ENCODE measurements around the gene NUP210. TPM values are rescaled to one million over a fixed set of nuclear protein-coding genes. Genes with fewer than 3 reads are reported as not detected.

Gene NUP210
- total RNA-seq, 3 donors from 2014 or later (not counting 1 experiment from before 2014, with no cell fraction given): 156 to 194 (median 179) TPM

DNA sequence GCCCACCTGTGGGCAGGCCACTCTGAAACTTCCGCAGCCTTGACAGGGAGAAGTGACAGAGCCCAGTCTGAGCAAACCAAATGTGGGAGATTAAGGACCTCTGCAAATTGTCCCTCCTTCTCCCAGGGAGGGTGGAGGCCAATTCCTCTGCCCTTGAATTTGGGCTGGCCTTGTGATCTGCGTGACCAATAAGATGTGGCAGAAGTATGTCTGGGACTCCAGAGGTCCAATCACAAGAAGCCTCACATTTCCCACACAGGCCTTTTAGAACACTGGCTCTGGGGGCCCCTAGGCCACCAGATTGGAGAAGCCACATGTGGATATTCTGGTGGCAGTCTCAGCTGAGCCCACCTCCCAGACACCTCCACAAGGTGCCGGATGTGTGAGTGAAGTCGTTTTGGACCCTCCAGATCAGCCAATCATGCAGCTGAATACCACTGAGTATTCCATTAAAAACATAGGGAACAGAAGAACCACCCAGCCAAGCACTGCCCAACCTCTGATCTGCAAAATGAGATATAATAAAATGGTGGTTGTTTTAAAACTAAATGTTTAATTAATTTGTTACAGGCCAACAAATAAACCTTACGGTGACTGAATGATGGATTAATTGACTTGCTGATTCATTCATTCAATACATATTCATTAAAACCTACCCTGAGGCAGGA is 150.3 kb downstream of the NUP210 start:
- H3K36me3 Mint-ChIP-seq: no peaks in the 10 kb centered on the region
- Histone ChIP-seq H3K4me3 (ENCODE audit: low read length) (no peak overlapping the region), H3K9me3 (ENCODE audit: control insufficient read depth, insufficient read depth, low read length) (peaks cover 3% of the 10 kb centered on the region), H3K27ac (ENCODE audit: low read length) (no peak overlapping the region), H3K36me3 (ENCODE audit: control insufficient read depth, insufficient read depth, low read length) (no peaks in the 10 kb centered on the region), H3K27me3 (ENCODE audit: control insufficient read depth, insufficient read depth, low read length) (no peaks in the 10 kb centered on the region), H3K4me1 (ENCODE audit: control insufficient read depth, insufficient read depth, low read length) (no peaks in the 10 kb centered on the region)
- WGBS (ENCODE audit: insufficient coverage): 88% methylated on average over 5 of the region's 5 CpGs
- H3K27me3 Mint-ChIP-seq (ENCODE audit: low read depth in 2 of 2): peaks cover 9 to 25% of the 10 kb centered on the region in 2 donors
- H3K4me1 Mint-ChIP-seq: no peaks in the 10 kb centered on the region
- TF ChIP-seq, protein P1, sequence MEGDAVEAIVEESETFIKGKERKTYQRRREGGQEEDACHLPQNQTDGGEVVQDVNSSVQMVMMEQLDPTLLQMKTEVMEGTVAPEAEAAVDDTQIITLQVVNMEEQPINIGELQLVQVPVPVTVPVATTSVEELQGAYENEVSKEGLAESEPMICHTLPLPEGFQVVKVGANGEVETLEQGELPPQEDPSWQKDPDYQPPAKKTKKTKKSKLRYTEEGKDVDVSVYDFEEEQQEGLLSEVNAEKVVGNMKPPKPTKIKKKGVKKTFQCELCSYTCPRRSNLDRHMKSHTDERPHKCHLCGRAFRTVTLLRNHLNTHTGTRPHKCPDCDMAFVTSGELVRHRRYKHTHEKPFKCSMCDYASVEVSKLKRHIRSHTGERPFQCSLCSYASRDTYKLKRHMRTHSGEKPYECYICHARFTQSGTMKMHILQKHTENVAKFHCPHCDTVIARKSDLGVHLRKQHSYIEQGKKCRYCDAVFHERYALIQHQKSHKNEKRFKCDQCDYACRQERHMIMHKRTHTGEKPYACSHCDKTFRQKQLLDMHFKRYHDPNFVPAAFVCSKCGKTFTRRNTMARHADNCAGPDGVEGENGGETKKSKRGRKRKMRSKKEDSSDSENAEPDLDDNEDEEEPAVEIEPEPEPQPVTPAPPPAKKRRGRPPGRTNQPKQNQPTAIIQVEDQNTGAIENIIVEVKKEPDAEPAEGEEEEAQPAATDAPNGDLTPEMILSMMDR (IDR thresholded peaks at IDR 0.05): no peak
- no peak overlapping the region for H3K27ac Mint-ChIP-seq
- no peak for DNase-seq
- H3K9me3 Mint-ChIP-seq: no peaks in the 10 kb centered on the region
- no peak overlapping the region for H3K4me3 Mint-ChIP-seq
- no peak for ATAC-seq
- intact Hi-C loops (cut with micrococcal nuclease): no loop called here

DNA sequence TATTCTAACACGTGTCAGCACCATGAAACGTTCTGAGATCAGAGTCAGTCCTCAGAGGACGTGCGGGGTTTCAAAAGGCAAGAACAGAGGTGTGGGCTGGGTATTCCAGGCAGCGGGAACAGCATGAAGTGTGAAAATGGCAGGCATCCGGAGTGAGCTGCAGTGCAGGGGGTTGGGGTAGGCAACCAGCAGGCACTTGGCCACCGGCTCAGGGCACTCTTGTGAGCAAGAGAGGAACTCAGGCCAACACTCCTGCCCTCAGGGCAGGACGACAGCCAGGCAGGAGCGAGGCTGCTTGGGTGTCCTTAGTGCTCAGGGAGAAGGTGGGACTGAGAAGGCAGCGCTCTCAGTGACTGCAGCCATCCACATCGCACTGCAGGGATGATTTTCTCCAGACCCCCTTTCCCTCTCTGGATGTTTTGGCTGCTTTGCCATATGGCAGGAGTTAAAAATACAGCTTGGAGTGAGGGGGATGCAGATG is 151.1 kb downstream of the NUP210 start:
- Mint-ChIP-seq H3K9me3 (no peaks in the 10 kb centered on the region), H3K27me3 (ENCODE audit: low read depth in 2 of 2) (peaks cover 14 to 25% of the 10 kb centered on the region in 2 donors), H3K4me1 (no peaks in the 10 kb centered on the region), H3K27ac (no peak overlapping the region), H3K36me3 (no peaks in the 10 kb centered on the region), H3K4me3 (no peak overlapping the region)
- H3K27me3 ChIP-seq (ENCODE audit: control insufficient read depth, insufficient read depth, low read length): no peaks in the 10 kb centered on the region
- no peaks in the 10 kb centered on the region for H3K36me3 ChIP-seq (ENCODE audit: control insufficient read depth, insufficient read depth, low read length)
- 76% methylated on average over 11 of the region's 11 CpGs for WGBS (ENCODE audit: insufficient coverage)
- no peaks in the 10 kb centered on the region for H3K4me1 ChIP-seq (ENCODE audit: control insufficient read depth, insufficient read depth, low read length)
- H3K27ac ChIP-seq (ENCODE audit: low read length): no peak overlapping the region
- peaks cover 3% of the 10 kb centered on the region for H3K9me3 ChIP-seq (ENCODE audit: control insufficient read depth, insufficient read depth, low read length)
- DNase-seq: no peak
- TF ChIP-seq, protein P1 (IDR thresholded peaks at IDR 0.05): no peak
- ATAC-seq: no peak
- H3K4me3 ChIP-seq (ENCODE audit: low read length): no peak overlapping the region
- intact Hi-C loops (cut with micrococcal nuclease): no loop called here

DNA sequence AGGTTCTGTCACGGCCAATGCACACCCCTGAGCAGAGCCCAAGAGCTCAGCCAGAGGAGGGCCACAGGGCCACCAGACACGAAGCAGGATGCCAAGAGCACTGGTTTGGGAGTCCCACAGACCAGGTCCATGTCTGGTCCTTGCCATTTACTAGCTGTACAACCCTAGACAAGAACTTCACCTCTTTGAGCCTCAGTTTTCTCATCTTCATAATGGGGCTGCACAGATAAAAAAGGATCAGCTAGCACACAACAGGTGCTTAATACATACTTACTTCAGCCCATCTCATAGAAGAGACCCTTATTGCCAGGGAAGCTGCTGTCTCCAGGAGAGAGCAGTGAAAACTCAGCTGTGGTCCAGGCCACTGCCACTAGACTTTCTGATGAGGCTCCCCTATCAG is 152.0 kb downstream of the NUP210 start:
- no peak overlapping the region for H3K4me3 Mint-ChIP-seq
- TF ChIP-seq, protein P1 (IDR thresholded peaks at IDR 0.05): no peak

More for the DNA sequence above, 152.0 kb downstream of the NUP210 start:
- H3K36me3 Mint-ChIP-seq: no peaks in the 10 kb centered on the region
- ATAC-seq (no peak), DNase-seq (no peak)
- Histone ChIP-seq H3K4me3 (ENCODE audit: low read length) (no peak overlapping the region), H3K36me3 (ENCODE audit: control insufficient read depth, insufficient read depth, low read length) (no peaks in the 10 kb centered on the region), H3K27me3 (ENCODE audit: control insufficient read depth, insufficient read depth, low read length) (no peaks in the 10 kb centered on the region), H3K27ac (ENCODE audit: low read length) (no peak overlapping the region), H3K9me3 (ENCODE audit: control insufficient read depth, insufficient read depth, low read length) (peaks cover 3% of the 10 kb centered on the region), H3K4me1 (ENCODE audit: control insufficient read depth, insufficient read depth, low read length) (no peaks in the 10 kb centered on the region)
- intact Hi-C loops (cut with micrococcal nuclease): no loop called here
- no peak overlapping the region for H3K27ac Mint-ChIP-seq
- peaks cover 10 to 25% of the 10 kb centered on the region in 2 donors for H3K27me3 Mint-ChIP-seq (ENCODE audit: low read depth in 2 of 2)
- H3K9me3 Mint-ChIP-seq: no peaks in the 10 kb centered on the region
- WGBS (ENCODE audit: insufficient coverage): 71% methylated on average over 2 of the region's 2 CpGs
- no peaks in the 10 kb centered on the region for H3K4me1 Mint-ChIP-seq

All from natural killer cell (primary cell).